ENCODE measurements around the gene OR4B1.

The OR4B1 gene

GRCh38 chr11:48263423-48263911 is 46.9 kb downstream of the OR4B1 start, which contains the start of gene OR4X1:
Gene OR4X1, plus strand, starts transcription at chr11:48263861. Its CDS starts 0 bp downstream, at chr11:48263861.
- no peak for DNase-seq

Measured in NCI-H82 (cell line).